ENCODE data around the gene DROSHA.

DNA sequence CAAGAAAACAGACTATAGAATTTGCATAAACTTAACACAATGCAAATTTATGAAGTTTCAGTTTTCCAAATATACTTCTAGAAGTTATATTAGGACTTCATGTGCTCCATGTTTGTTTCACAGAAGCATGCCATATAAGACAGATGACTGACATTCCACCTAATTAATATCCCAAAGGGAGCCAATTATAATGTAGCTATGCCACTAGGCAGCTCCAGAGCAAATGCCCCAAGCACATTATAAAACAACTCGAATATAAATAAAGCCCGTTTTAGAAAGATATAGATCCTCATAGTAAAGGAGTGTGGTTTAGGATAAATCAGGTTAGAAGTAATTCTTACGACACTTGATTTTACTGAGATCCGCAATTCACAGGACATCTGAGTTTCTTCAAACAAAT is 8.9 kb downstream of the DROSHA start:
- TF ChIP-seq, protein P1, sequence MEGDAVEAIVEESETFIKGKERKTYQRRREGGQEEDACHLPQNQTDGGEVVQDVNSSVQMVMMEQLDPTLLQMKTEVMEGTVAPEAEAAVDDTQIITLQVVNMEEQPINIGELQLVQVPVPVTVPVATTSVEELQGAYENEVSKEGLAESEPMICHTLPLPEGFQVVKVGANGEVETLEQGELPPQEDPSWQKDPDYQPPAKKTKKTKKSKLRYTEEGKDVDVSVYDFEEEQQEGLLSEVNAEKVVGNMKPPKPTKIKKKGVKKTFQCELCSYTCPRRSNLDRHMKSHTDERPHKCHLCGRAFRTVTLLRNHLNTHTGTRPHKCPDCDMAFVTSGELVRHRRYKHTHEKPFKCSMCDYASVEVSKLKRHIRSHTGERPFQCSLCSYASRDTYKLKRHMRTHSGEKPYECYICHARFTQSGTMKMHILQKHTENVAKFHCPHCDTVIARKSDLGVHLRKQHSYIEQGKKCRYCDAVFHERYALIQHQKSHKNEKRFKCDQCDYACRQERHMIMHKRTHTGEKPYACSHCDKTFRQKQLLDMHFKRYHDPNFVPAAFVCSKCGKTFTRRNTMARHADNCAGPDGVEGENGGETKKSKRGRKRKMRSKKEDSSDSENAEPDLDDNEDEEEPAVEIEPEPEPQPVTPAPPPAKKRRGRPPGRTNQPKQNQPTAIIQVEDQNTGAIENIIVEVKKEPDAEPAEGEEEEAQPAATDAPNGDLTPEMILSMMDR (IDR thresholded peaks at IDR 0.05 in 2 of 3, conservative IDR thresholded peaks at IDR 0.05 in 1 of 3; ENCODE audit: control insufficient read depth in 2 of 3, extremely low read depth in 1 of 3, insufficient read depth in 1 of 3, low read depth in 3 of 3, low read length in 3 of 3) = no peak
- TF ChIP-seq ZNF24 (IDR thresholded peaks at IDR 0.05) (no peak), POLR2A (IDR thresholded peaks at IDR 0.05; ENCODE audit: low read depth, low read length) (no peak), HCFC1 (IDR thresholded peaks at IDR 0.05; ENCODE audit: low read length) (no peak), KDM1A (IDR thresholded peaks at IDR 0.05; ENCODE audit: borderline replicate concordance) (no peak), CBFB (IDR thresholded peaks at IDR 0.05; ENCODE audit: low read depth) (no peak), FOXM1 (IDR thresholded peaks at IDR 0.05; ENCODE audit: low read depth, low read length) (no peak), MTA2 (IDR thresholded peaks at IDR 0.05; ENCODE audit: low read depth) (no peak), MTA3 (IDR thresholded peaks at IDR 0.05; ENCODE audit: borderline replicate concordance, low read length) (no peak)
- TF ChIP-seq, protein P2, sequence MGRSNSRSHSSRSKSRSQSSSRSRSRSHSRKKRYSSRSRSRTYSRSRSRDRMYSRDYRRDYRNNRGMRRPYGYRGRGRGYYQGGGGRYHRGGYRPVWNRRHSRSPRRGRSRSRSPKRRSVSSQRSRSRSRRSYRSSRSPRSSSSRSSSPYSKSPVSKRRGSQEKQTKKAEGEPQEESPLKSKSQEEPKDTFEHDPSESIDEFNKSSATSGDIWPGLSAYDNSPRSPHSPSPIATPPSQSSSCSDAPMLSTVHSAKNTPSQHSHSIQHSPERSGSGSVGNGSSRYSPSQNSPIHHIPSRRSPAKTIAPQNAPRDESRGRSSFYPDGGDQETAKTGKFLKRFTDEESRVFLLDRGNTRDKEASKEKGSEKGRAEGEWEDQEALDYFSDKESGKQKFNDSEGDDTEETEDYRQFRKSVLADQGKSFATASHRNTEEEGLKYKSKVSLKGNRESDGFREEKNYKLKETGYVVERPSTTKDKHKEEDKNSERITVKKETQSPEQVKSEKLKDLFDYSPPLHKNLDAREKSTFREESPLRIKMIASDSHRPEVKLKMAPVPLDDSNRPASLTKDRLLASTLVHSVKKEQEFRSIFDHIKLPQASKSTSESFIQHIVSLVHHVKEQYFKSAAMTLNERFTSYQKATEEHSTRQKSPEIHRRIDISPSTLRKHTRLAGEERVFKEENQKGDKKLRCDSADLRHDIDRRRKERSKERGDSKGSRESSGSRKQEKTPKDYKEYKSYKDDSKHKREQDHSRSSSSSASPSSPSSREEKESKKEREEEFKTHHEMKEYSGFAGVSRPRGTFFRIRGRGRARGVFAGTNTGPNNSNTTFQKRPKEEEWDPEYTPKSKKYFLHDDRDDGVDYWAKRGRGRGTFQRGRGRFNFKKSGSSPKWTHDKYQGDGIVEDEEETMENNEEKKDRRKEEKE (IDR thresholded peaks at IDR 0.05) = no peak
- TF ChIP-seq, protein P3, sequence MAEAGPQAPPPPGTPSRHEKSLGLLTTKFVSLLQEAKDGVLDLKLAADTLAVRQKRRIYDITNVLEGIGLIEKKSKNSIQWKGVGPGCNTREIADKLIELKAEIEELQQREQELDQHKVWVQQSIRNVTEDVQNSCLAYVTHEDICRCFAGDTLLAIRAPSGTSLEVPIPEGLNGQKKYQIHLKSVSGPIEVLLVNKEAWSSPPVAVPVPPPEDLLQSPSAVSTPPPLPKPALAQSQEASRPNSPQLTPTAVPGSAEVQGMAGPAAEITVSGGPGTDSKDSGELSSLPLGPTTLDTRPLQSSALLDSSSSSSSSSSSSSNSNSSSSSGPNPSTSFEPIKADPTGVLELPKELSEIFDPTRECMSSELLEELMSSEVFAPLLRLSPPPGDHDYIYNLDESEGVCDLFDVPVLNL (IDR thresholded peaks at IDR 0.05; ENCODE audit: low read depth, low read length) = no peak
- TF ChIP-seq, protein P4, sequence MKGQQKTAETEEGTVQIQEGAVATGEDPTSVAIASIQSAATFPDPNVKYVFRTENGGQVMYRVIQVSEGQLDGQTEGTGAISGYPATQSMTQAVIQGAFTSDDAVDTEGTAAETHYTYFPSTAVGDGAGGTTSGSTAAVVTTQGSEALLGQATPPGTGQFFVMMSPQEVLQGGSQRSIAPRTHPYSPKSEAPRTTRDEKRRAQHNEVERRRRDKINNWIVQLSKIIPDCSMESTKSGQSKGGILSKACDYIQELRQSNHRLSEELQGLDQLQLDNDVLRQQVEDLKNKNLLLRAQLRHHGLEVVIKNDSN (IDR thresholded peaks at IDR 0.05; ENCODE audit: borderline replicate concordance, extremely low read length, insufficient read depth, low read depth, low read length) = no peak
- TF ChIP-seq, protein P5, sequence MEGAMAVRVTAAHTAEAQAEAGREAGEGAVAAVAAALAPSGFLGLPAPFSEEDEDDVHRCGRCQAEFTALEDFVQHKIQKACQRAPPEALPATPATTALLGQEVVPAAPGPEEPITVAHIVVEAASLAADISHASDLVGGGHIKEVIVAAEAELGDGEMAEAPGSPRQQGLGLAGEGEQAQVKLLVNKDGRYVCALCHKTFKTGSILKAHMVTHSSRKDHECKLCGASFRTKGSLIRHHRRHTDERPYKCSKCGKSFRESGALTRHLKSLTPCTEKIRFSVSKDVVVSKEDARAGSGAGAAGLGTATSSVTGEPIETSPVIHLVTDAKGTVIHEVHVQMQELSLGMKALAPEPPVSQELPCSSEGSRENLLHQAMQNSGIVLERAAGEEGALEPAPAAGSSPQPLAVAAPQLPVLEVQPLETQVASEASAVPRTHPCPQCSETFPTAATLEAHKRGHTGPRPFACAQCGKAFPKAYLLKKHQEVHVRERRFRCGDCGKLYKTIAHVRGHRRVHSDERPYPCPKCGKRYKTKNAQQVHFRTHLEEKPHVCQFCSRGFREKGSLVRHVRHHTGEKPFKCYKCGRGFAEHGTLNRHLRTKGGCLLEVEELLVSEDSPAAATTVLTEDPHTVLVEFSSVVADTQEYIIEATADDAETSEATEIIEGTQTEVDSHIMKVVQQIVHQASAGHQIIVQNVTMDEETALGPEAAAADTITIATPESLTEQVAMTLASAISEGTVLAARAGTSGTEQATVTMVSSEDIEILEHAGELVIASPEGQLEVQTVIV (IDR thresholded peaks at IDR 0.05; ENCODE audit: borderline replicate concordance, partially characterized antibody) = no peak
- TF ChIP-seq, protein P6, sequence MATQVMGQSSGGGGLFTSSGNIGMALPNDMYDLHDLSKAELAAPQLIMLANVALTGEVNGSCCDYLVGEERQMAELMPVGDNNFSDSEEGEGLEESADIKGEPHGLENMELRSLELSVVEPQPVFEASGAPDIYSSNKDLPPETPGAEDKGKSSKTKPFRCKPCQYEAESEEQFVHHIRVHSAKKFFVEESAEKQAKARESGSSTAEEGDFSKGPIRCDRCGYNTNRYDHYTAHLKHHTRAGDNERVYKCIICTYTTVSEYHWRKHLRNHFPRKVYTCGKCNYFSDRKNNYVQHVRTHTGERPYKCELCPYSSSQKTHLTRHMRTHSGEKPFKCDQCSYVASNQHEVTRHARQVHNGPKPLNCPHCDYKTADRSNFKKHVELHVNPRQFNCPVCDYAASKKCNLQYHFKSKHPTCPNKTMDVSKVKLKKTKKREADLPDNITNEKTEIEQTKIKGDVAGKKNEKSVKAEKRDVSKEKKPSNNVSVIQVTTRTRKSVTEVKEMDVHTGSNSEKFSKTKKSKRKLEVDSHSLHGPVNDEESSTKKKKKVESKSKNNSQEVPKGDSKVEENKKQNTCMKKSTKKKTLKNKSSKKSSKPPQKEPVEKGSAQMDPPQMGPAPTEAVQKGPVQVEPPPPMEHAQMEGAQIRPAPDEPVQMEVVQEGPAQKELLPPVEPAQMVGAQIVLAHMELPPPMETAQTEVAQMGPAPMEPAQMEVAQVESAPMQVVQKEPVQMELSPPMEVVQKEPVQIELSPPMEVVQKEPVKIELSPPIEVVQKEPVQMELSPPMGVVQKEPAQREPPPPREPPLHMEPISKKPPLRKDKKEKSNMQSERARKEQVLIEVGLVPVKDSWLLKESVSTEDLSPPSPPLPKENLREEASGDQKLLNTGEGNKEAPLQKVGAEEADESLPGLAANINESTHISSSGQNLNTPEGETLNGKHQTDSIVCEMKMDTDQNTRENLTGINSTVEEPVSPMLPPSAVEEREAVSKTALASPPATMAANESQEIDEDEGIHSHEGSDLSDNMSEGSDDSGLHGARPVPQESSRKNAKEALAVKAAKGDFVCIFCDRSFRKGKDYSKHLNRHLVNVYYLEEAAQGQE (IDR thresholded peaks at IDR 0.05; ENCODE audit: low read depth, low read length) = no peak
